DND-41 (cell line): ENCODE data around the gene TNFRSF12A.

ENCODE experiments used
- EZH2 ChIP-seq: IDR thresholded peaks from 3 replicates; pipeline ENCODE4 v1.6.1; 2012; ENCODE audit warnings: borderline replicate concordance, low read depth, mild to moderate bottlenecking, moderate library complexity, low read length, inconsistent platforms; ENCODE audit not compliant: severe bottlenecking
- TF ChIP-seq, protein P1 (sequence below): IDR thresholded peaks from 2 replicates; pipeline ENCODE4 v1.5.1; 2012; ENCODE audit warnings: borderline replicate concordance, low read length, moderate library complexity, mild to moderate bottlenecking; ENCODE audit not compliant: poor library complexity, severe bottlenecking; ENCODE audit errors: extremely low read depth

- TF ChIP-seq, protein P1, sequence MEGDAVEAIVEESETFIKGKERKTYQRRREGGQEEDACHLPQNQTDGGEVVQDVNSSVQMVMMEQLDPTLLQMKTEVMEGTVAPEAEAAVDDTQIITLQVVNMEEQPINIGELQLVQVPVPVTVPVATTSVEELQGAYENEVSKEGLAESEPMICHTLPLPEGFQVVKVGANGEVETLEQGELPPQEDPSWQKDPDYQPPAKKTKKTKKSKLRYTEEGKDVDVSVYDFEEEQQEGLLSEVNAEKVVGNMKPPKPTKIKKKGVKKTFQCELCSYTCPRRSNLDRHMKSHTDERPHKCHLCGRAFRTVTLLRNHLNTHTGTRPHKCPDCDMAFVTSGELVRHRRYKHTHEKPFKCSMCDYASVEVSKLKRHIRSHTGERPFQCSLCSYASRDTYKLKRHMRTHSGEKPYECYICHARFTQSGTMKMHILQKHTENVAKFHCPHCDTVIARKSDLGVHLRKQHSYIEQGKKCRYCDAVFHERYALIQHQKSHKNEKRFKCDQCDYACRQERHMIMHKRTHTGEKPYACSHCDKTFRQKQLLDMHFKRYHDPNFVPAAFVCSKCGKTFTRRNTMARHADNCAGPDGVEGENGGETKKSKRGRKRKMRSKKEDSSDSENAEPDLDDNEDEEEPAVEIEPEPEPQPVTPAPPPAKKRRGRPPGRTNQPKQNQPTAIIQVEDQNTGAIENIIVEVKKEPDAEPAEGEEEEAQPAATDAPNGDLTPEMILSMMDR = no peak
- TF ChIP-seq EZH2 = no peak
These were observed 44.9 kb upstream of the TNFRSF12A start for GRCh38 chr16:2975161-2975795.
